K562 (cell line): Measurements from ENCODE around the gene CFAP221. TPM values are rescaled to one million over a fixed set of nuclear protein-coding genes. Genes with fewer than 3 reads are reported as not detected.

Experiments used
- ATAC-seq: fragments of 200-7000 bp; cut with Tn5 transposase; 3 replicates; pipeline ENCODE4 v1.9.1; 2020; ENCODE audit warnings: moderate library complexity
- BruUV-seq: library from RNA; stranded (reverse); fragments of 400-500 nt; replicated peaks from 2 replicates; lab custom pipeline; 2021; lab: Mats Ljungman, UMichigan
- CTCF ChIA-PET: fragments of 300-600 bp; formaldehyde crosslinking; extraction: SDS; loops from one replicate; lab custom pipeline; 2021; ENCODE audit warnings: low intra/inter-chr PET ratio; lab: Yijun Ruan, JAX
- POLR2A ChIA-PET: fragments of 300-600, 350-650 bp; sonication (Branson Sonifier 250); formaldehyde crosslinking; extraction: SDS; loops from one replicate; lab custom pipeline; 2021; ENCODE audit warnings: antibody characterized with exemption, inconsistent platforms; lab: Yijun Ruan, JAX
- DNase-seq, 4 experiments: peaks; one replicate each; pipeline versions ENCODE4 v3.0.0 to v3.0.0-alpha.2; 2011 to 2018; ENCODE audit warnings: low spot score in 3 of 4, mixed read lengths in 3 of 4; ENCODE audit errors: extremely low read depth in 1 of 4
- FAIRE-seq: peaks from 2 replicates; lab custom pipeline; 2011; peaks lifted over from hg19 to GRCh38; lab: Jason Lieb, UNC
- H2AFZ ChIP-seq: 2 replicates; pipeline ENCODE4 v1.6.0; 2011; ENCODE audit warnings: low read depth, low read length, control low read depth, inconsistent platforms
- H3K27ac ChIP-seq: fragments of 200-600 bp; 3 replicates; pipeline ENCODE4 v1.8.0; 2011; ENCODE audit warnings: low read depth, mild to moderate bottlenecking, control low read depth, inconsistent platforms, low read length, moderate library complexity, mixed read lengths; ENCODE audit errors: extremely low read depth
- H3K27me3 ChIP-seq, 2 experiments: fragments of 300-600 bp in 1 of 2; 2 replicates in 1 of 2; 3 replicates in 1 of 2; pipeline versions ENCODE4 v1.6.0 to v1.8.0; 2011; ENCODE audit warnings: inconsistent platforms in 2 of 2, low read length in 2 of 2, mild to moderate bottlenecking in 1 of 2, mixed read lengths in 1 of 2, moderate library complexity in 1 of 2; ENCODE audit not compliant: control insufficient read depth in 2 of 2, insufficient read depth in 2 of 2
- H3K36me3 ChIP-seq: fragments of 300-600 bp; 3 replicates; pipeline ENCODE4 v1.8.0; 2011; ENCODE audit warnings: mild to moderate bottlenecking, low read length, inconsistent platforms; ENCODE audit not compliant: control insufficient read depth, insufficient read depth
- H3K4me1 ChIP-seq, 2 experiments: fragments of 200-600 bp in 1 of 2; replicated peaks in 1 of 2; 2 replicates in 1 of 2; 3 replicates in 1 of 2; pipeline versions ENCODE4 v1.5.1 to v1.8.0; 2011; ENCODE audit warnings: inconsistent platforms in 2 of 2, low read length in 2 of 2, mild to moderate bottlenecking in 1 of 2, mixed read lengths in 1 of 2, moderate library complexity in 1 of 2; ENCODE audit not compliant: control insufficient read depth in 2 of 2, insufficient read depth in 2 of 2
- H3K4me2 ChIP-seq: 2 replicates; pipeline ENCODE4 v1.6.1; 2011; ENCODE audit warnings: low read length, control low read depth, inconsistent platforms, mixed read lengths; ENCODE audit not compliant: insufficient read depth
- H3K4me3 ChIP-seq: fragments of 200-600 bp; sonication (generic), shearing (Covaris generic); 2 replicates; pipeline ENCODE4 v1.5.1; 2016; ENCODE audit warnings: control low read depth, inconsistent platforms
- H3K79me2 ChIP-seq: fragments of 200-600 bp; 3 replicates; pipeline ENCODE4 v1.8.0; 2011; ENCODE audit warnings: low read length, inconsistent platforms; ENCODE audit not compliant: control insufficient read depth, insufficient read depth
- H3K9ac ChIP-seq, 2 experiments: 2 replicates each; pipeline versions ENCODE4 v1.6.0 to v1.6.1; 2011; ENCODE audit warnings: low read depth in 2 of 2, low read length in 2 of 2, control low read depth in 1 of 2, inconsistent platforms in 1 of 2, mild to moderate bottlenecking in 1 of 2, mixed read lengths in 1 of 2; ENCODE audit not compliant: insufficient read depth in 1 of 2
- H3K9me1 ChIP-seq: one replicate; pipeline ENCODE4 v1.6.0; 2011; ENCODE audit warnings: inconsistent platforms, mild to moderate bottlenecking, low read length, moderate library complexity; ENCODE audit not compliant: control insufficient read depth, insufficient read depth
- H3K9me3 ChIP-seq: replicated peaks from 2 replicates; pipeline ENCODE4 v1.5.1; 2011; ENCODE audit warnings: low read depth, low read length, inconsistent platforms; ENCODE audit not compliant: control insufficient read depth, insufficient read depth
- H4K20me1 ChIP-seq: replicated peaks from 2 replicates; pipeline ENCODE4 v1.6.1; 2011; ENCODE audit warnings: low read length, inconsistent platforms, mixed read lengths; ENCODE audit not compliant: control insufficient read depth, insufficient read depth
- KLF1 ChIP-seq: fragments of 450-650 bp; IDR thresholded peaks from 2 replicates; pipeline ENCODE4 v1.6.1; 2016; ENCODE audit warnings: missing genetic modification characterization, missing compliant biosample characterization
- SNAPC5 ChIP-seq: fragments of 250-450 bp; sonication (Bioruptor Pico); IDR thresholded peaks from 2 replicates; pipeline ENCODE4 v1.8.0; 2021; ENCODE audit warnings: moderate library complexity, mild to moderate bottlenecking, inconsistent platforms
- STAT5B ChIP-seq: fragments of 250-450 bp; sonication (Bioruptor Pico); IDR thresholded peaks from 2 replicates; pipeline ENCODE4 v1.8.0; 2021; ENCODE audit warnings: mild to moderate bottlenecking, inconsistent platforms
- ZBTB34 ChIP-seq: fragments of 250-450 bp; sonication (Bioruptor Pico); IDR thresholded peaks from 2 replicates; pipeline ENCODE4 v1.8.0; 2021; ENCODE audit warnings: mild to moderate bottlenecking, moderate library complexity
- ZNF124 ChIP-seq: sonication (generic); formaldehyde crosslinking; IDR thresholded peaks from 2 replicates; pipeline ENCODE4 v1.8.1; 2022; ENCODE audit warnings: missing genetic modification reagents
- ZNF717 ChIP-seq: fragments of 250-450 bp; sonication (Bioruptor Pico); IDR thresholded peaks from 2 replicates; pipeline ENCODE4 v1.5.0; 2021
- ZNF740 ChIP-seq, 3 experiments: fragments of 200-800 bp in 1 of 3; sonication (Bioruptor generic) in 1 of 3; sonication (generic) in 1 of 3; formaldehyde crosslinking in 1 of 3; IDR thresholded peaks; 2 replicates each; pipeline versions ENCODE4 v1.6.1 to v1.8.0; 2016 to 2022; ENCODE audit warnings: mild to moderate bottlenecking in 2 of 3, missing compliant biosample characterization in 2 of 3, missing genetic modification characterization in 2 of 3, missing genetic modification reagents in 1 of 3
- WGBS: fragments of 100-300 bp; shearing (Covaris generic); methylation state at CpG from one replicate; pipeline ENCODE4 v1.1.6; 2016; ENCODE audit warnings: low coverage, mixed read lengths; ENCODE audit not compliant: insufficient coverage; ENCODE audit errors: missing lambda C conversion rate; 5-methylcytosine and 5-hydroxymethylcytosine counted together
- in situ Hi-C: fragments of 300-500 bp; cut with MboI; formaldehyde crosslinking; loops from 4 replicates; pipeline ENCODE4 v1.15.0; 2018; ENCODE audit warnings: inconsistent platforms, mixed read lengths
- intact Hi-C: fragments of 100-400 bp; cut with micrococcal nuclease; formaldehyde crosslinking; loops from 2 replicates; pipeline ENCODE4 v1.14.2; 2022
- polyA plus RNA-seq, 8 experiments: library from polyadenylated mRNA; depleted of rRNA in 4 of 8; stranded (reverse) in 5 of 8; unstranded in 3 of 8; fragments of >200 nt; fragmentation: Nextera tagmentation in 2 of 8; fragmentation: Illumina TruSeq in 1 of 8; extraction: Ambion mirVana in 2 of 8; extraction: Trizol in 1 of 8; gene quantifications; 2 replicates each; pipeline versions ENCODE4 v1.2.1 to v1.2.3, GENCODE V29; 2011 to 2014; ENCODE audit warnings: inconsistent platforms in 1 of 8, missing spikeins in 1 of 8
- total RNA-seq, 7 experiments: library from RNA; depleted of rRNA in 6 of 7; stranded (reverse); fragments of >200 nt in 6 of 7; fragmentation: Illumina TruSeq in 2 of 7; extraction: Trizol in 2 of 7; gene quantifications; 2 replicates each; pipeline versions ENCODE4 v1.2.1 to v1.2.3, GENCODE V29; 2011 to 2021; ENCODE audit warnings: low replicate concordance in 1 of 7

Gene CFAP221
- total and polyA plus RNA-seq, 9 of the 15 experiments (the other 6 are each of a cell fraction or from before 2014, with no cell fraction given): 0.09 to 1.4 (median 0.65) TPM

- no peak overlapping the region for H3K4me2 ChIP-seq
- H4K20me1 ChIP-seq: no peaks in the 10 kb centered on the region
- TF ChIP-seq ZNF740 (CRISPR knock-in tag; IDR thresholded peaks at IDR 0.05) (no peak), ZNF740 (tag; IDR thresholded peaks at IDR 0.05) (no peak), ZNF124 (CRISPR knock-in tag) (no peak)
- 9% methylated on average over 1 of the region's 1 CpG for WGBS
- intact Hi-C loops (no loop called here), in situ Hi-C loops (no loop called here)
- FAIRE-seq (no peak), ATAC-seq (no peak), DNase-seq (no peak)
- H3K9me3 ChIP-seq: no peaks in the 10 kb centered on the region
- no peak overlapping the region for H3K9ac ChIP-seq
- H3K4me3 ChIP-seq: no peak overlapping the region
- ChIA-PET CTCF (interaction anchor here (0.7 kb wide), 1 partner anchor 646 kb away, joined by 3 read pairs; no protein-coding TSS in a partner anchor), POLR2A (interaction anchor here (0.5 kb wide), 1 partner anchor 749 kb away, joined by 3 read pairs; no protein-coding TSS in a partner anchor)
- no peaks in the 10 kb centered on the region for H3K36me3 ChIP-seq
- H3K27ac ChIP-seq: no peak overlapping the region
- no TSS peak for BruUV-seq
- H3K79me2 ChIP-seq: no peaks in the 10 kb centered on the region
- no peaks in the 10 kb centered on the region; a peak in 1 of 5 replicates for H3K4me1 ChIP-seq
- peaks cover 9% of the 10 kb centered on the region in 2 experiments; a peak in 4 of 5 replicates for H3K27me3 ChIP-seq
- no peak overlapping the region for H2AFZ ChIP-seq
- no peaks in the 10 kb centered on the region for H3K9me1 ChIP-seq
Measured at GRCh38 chr2:119606674-119607073, 62.4 kb downstream of the CFAP221 start.

- H3K79me2 ChIP-seq: no peaks in the 10 kb centered on the region
- ATAC-seq: no peak
- H3K27ac ChIP-seq: no peak overlapping the region
- no peaks in the 10 kb centered on the region for H3K36me3 ChIP-seq
- H3K27me3 ChIP-seq: peaks cover 2 to 9% of the 10 kb centered on the region in 2 experiments; a peak in 3 of 5 replicates
- no peaks in the 10 kb centered on the region; a peak in 1 of 5 replicates for H3K4me1 ChIP-seq
- WGBS: 0% methylated on average over 3 of the region's 3 CpGs
- no peak for TF ChIP-seq STAT5B (CRISPR knock-in tag)
- no peak for TF ChIP-seq KLF1 (tag)
- TF ChIP-seq ZBTB34 (CRISPR knock-in tag): no peak
- no peak for TF ChIP-seq SNAPC5 (CRISPR knock-in tag)
- TF ChIP-seq ZNF717 (CRISPR knock-in tag): no peak
- no peak for DNase-seq
- H2AFZ ChIP-seq: no peak overlapping the region
- H3K9me3 ChIP-seq: no peaks in the 10 kb centered on the region
- H4K20me1 ChIP-seq: no peaks in the 10 kb centered on the region
- intact Hi-C loops (no loop called here), in situ Hi-C loops (no loop called here)
- ChIA-PET CTCF (no interaction called here), POLR2A (no interaction called here)
- FAIRE-seq: no peak
- no peak overlapping the region for H3K4me3 ChIP-seq
- H3K4me2 ChIP-seq: no peak overlapping the region
- no peak overlapping the region for H3K9ac ChIP-seq
- H3K9me1 ChIP-seq: no peaks in the 10 kb centered on the region
- BruUV-seq: no TSS peak
Measured at GRCh38 chr2:119608553-119608952, 64.3 kb downstream of the CFAP221 start.
